Measurements from ENCODE around the gene INTS6L. TPM values are rescaled to one million over a fixed set of nuclear protein-coding genes. Genes with fewer than 3 reads are reported as not detected.

INTS6L gene
- total RNA-seq, 4 donors from 2014 or later = 14.4 to 26.1 (median 22.6) TPM

DNA sequence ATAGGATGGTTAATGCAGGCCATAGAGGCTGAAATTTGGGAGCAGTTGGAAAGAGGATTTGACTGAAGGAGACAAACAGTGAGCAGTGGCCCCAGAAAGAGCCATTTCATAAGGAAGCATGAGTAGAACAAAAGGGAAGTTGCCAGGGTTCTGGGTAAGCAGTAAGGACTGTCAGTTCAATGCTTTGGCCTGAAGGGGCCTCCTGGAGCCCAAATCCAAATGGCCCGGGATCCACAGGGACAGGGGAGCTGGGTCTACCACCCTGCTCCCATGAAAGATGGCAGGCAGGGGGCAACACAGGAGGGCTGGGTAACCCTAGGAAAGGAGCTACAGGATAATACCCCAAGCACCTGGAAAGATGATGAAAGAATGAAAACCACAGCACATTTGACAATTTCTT is 4.1 kb upstream of the INTS6L start:
- Histone ChIP-seq H3K36me3 (no peaks in the 10 kb centered on the region), H3K4me3 (no peak overlapping the region), H3K4me1 (no peaks in the 10 kb centered on the region), H3K27ac (no peak overlapping the region), H3K27me3 (no peaks in the 10 kb centered on the region), H3K9me3 (no peaks in the 10 kb centered on the region)
- no peak for DNase-seq
- TF ChIP-seq, protein P1, sequence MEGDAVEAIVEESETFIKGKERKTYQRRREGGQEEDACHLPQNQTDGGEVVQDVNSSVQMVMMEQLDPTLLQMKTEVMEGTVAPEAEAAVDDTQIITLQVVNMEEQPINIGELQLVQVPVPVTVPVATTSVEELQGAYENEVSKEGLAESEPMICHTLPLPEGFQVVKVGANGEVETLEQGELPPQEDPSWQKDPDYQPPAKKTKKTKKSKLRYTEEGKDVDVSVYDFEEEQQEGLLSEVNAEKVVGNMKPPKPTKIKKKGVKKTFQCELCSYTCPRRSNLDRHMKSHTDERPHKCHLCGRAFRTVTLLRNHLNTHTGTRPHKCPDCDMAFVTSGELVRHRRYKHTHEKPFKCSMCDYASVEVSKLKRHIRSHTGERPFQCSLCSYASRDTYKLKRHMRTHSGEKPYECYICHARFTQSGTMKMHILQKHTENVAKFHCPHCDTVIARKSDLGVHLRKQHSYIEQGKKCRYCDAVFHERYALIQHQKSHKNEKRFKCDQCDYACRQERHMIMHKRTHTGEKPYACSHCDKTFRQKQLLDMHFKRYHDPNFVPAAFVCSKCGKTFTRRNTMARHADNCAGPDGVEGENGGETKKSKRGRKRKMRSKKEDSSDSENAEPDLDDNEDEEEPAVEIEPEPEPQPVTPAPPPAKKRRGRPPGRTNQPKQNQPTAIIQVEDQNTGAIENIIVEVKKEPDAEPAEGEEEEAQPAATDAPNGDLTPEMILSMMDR (IDR thresholded peaks at IDR 0.05) = no peak
- intact Hi-C loops (cut with DNase I; ENCODE audit: low total_unique reads) = no loop called here

DNA sequence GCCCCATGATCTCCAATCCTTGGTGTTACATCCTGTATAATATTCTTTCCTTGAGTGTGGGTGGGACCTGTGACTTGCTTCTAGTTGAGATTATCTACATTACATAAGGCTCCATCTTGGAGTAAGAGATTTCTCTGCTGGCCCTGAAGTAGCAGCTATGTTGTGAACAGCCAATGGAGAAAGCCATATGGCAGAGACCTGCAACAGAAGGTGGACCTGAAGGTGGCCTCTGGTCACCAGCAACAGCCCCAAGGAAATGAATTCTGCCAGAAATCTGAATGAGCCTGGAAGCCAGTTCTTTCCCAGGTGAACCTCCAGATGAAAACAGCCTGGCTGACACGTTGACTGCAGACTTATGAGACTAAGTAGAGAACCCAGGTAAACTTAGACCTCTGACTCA is 2.3 kb upstream of the INTS6L start:
- H3K27me3 ChIP-seq = no peaks in the 10 kb centered on the region
- DNase-seq = no peak
- no peak overlapping the region for H3K27ac ChIP-seq
- no peak for TF ChIP-seq POLR2A (IDR thresholded peaks at IDR 0.05)
- TF ChIP-seq, protein P1 (IDR thresholded peaks at IDR 0.05) = no peak
- no peaks in the 10 kb centered on the region for H3K4me1 ChIP-seq
- intact Hi-C loops (cut with DNase I; ENCODE audit: low total_unique reads) = no loop called here
- H3K9me3 ChIP-seq = no peaks in the 10 kb centered on the region
- H3K36me3 ChIP-seq = no peaks in the 10 kb centered on the region
- no peak overlapping the region for H3K4me3 ChIP-seq

DNA sequence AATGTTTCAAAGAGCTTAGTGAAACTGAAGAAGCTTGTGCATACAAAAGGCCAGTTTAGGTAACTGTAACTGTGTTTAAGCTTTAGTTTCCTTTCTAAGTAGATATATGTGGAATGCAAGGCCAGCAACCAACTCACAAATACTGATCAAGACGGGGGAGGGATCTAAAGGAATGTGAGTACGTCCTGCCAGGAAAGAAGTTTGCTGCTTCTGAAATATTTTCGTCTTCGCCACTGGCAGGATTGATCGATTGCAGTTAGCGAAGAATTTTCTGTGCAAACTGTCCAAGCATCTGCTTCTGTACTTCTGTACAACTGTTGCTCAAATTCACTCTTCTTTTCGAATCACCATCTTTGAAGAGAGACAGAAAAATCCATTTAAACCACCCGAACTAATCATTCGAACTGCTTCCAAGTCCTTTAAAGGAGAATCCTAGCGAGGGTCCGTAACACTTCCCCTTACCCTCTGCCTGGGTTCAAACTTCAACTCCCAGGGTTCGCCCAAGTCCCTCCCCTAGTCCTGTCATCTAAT is 373 bp upstream of the INTS6L start:
- no peak for DNase-seq
- no peaks in the 10 kb centered on the region for H3K9me3 ChIP-seq
- H3K27me3 ChIP-seq = no peaks in the 10 kb centered on the region
- TF ChIP-seq POLR2A (IDR thresholded peaks at IDR 0.05) = no peak
- TF ChIP-seq, protein P1 (IDR thresholded peaks at IDR 0.05) = no peak
- H3K27ac ChIP-seq = peak overlapping the region; percentile 96 to 97
- intact Hi-C loops (cut with DNase I; ENCODE audit: low total_unique reads) = no loop called here
- H3K36me3 ChIP-seq = no peaks in the 10 kb centered on the region
- H3K4me3 ChIP-seq = peak overlapping the region; percentile 65 to 81
- H3K4me1 ChIP-seq = no peaks in the 10 kb centered on the region

DNA sequence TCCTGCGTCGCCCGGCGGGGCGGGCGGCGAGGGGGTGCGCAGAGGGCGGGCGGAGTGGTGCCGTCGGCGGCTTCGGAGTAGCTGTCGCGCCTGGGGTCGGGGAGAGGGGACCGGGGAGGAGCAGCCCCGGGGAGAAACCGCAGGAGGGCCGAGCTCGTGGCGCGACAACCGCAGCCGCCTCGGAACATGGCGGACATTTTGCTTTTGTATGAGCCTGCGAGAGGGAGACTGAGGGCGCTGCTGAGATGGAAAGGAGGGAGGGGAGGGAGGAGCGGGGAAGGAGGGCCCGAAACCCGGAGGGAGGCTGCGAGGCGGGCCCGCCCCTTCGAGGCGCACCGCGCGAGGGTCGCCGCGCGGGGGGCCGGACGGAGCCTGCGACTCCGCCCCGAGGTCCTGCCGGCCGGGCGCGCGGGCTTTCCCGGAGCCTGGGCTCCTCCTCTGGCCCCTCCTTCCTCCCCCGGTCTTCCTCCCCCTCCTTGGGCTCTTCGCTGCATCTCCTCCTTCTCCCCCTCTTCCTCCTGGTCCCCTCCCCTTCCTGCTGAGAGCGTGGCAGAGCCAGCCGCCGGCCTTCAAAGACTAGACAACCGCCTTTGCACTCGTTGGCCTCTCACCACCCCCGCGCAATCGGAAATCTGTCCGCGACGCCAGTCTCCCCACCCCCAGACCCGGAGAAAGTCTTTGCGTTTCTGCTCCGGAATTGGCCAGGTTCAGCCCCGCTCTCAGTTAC is 1.1 kb downstream of the INTS6L start:
- Histone ChIP-seq H3K36me3 (no peaks in the 10 kb centered on the region), H3K27me3 (no peaks in the 10 kb centered on the region), H3K9me3 (no peaks in the 10 kb centered on the region), H3K27ac (peak overlapping the region; percentile 96 to 97), H3K4me3 (peak overlapping the region; percentile 65 to 81), H3K4me1 (no peaks in the 10 kb centered on the region)
- intact Hi-C loops (cut with DNase I; ENCODE audit: low total_unique reads) = no loop called here
- peak; percentile 85 to 88 for DNase-seq
- TF ChIP-seq, protein P1 (IDR thresholded peaks at IDR 0.05) = no peak
- peak; percentile 49 to 59 for TF ChIP-seq POLR2A (IDR thresholded peaks at IDR 0.05)

DNA sequence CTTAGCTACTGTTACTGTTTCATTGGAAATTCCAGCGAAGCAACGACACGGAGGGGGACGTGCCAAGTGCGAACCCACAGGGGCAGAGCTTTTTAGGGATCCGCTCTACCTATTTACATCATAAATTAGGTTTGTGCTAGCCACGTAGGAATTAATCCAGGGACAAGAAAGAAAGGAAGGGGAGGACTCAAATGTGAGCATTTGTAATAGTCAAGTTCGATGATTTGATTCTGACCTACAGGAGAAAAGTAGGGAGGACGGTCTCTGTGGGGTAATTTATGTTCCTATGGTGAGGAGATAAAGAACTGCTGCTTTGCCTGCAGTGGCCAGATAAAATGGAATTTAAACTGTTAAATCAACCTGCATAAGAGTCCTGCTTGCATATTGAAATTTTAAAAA is 1.7 kb downstream of the INTS6L start:
- peak overlapping the region; percentile 81 to 96 for H3K27ac ChIP-seq
- H3K27me3 ChIP-seq = no peaks in the 10 kb centered on the region
- H3K4me3 ChIP-seq = peak overlapping the region; percentile 36 to 47
- DNase-seq = no peak
- H3K9me3 ChIP-seq = no peaks in the 10 kb centered on the region
- TF ChIP-seq POLR2A (IDR thresholded peaks at IDR 0.05) = no peak
- TF ChIP-seq, protein P1 (IDR thresholded peaks at IDR 0.05) = no peak
- H3K36me3 ChIP-seq = no peaks in the 10 kb centered on the region
- intact Hi-C loops (cut with DNase I; ENCODE audit: low total_unique reads) = no loop called here
- H3K4me1 ChIP-seq = no peaks in the 10 kb centered on the region

Data from uterus (tissue), 4 donors.